Measurements from ENCODE around the gene NSUN2.
"Not testable (repeated sequence)": the region's sequence is repeated elsewhere in the genome, so short reads cannot be mapped to it uniquely, and the experiment has no call there.

NSUN2 gene

DNA sequence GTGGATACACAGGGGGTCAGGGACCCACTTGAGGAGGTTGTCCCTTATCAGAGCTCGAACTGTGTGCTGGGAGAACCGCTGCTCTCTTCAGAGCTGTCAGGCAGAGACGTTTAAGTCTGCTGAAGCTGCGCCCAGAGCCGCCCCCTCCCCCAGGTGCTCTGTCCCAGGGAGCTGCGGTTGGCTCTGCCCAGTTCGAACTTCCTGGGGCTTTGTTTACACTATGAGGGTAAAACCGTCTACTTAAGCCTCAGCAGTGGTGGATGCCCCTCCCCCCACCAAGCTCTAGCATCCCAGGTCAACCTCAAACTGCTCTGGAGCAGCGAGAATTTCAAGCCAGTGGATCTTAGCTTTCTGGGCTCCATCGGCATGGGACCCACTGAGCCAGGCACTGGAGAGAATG is 16.3 kb upstream of the NSUN2 start:
- in situ Hi-C loops (cut with MboI; ENCODE audit: low pct_unique_long_range_greater_than_20kb, low sequenced_read_pairs), result no loop called here
- DNase-seq, result no peak

DNA sequence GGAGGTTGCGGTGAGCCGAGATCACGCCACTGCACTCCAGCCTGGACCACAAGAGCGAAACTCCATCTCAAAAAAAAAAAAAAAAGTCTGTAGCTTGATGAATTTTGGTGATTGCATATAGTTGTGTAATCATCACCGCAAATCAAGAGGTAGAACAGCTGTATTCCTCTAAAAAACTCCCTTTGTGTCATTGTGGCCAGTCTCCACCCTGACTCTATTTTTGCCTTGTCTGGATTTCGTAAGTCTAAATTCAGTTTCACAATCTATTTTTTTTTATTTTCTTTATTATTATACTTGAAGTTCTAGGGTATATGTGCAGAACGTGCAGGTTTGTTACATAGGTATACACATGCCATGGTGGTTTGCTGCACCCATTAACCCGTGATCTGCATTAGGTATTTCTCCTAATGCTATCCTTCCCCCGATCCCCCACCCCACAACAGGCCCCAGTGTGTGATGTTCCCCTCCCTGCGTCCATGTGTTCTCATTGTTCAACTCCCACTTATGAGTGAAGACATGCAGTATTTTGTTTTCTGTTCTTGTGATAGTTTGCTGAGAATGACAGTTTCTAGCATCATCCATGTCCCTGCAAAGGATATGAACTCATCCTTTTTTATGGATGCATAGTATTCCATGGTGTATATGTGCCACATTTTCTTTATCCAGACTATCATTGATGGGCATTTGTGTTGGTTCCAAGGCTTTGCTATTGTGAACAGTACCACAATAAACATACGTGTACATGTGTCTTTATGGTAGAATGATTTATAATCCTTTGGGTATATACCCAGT is 12.9 kb upstream of the NSUN2 start:
- in situ Hi-C loops (cut with MboI; ENCODE audit: low pct_unique_long_range_greater_than_20kb, low sequenced_read_pairs); DNase-seq: not testable (repeated sequence)

DNA sequence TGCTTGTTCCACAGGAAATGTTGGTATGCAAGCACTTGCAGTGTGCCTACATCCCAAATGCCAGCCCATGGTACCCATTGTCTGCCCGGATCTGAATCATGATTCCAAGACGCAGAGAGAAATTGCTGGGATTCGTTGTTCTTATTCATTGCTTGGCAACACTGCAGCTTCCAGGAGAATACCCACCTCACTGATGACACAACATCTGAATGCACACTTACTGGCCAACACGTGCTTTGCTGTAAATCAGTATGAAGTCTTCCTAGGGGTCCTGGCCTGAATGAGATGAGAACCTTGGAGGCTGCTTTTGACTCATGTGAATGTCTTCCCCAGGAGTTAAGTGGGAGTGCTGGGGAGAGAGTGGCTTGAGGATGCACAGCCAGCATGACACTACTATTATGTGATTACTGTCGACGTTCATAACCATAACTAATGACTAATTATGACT is 12.0 kb upstream of the NSUN2 start:
- in situ Hi-C loops (cut with MboI; ENCODE audit: low pct_unique_long_range_greater_than_20kb, low sequenced_read_pairs), result no loop called here
- DNase-seq, result no peak

DNA sequence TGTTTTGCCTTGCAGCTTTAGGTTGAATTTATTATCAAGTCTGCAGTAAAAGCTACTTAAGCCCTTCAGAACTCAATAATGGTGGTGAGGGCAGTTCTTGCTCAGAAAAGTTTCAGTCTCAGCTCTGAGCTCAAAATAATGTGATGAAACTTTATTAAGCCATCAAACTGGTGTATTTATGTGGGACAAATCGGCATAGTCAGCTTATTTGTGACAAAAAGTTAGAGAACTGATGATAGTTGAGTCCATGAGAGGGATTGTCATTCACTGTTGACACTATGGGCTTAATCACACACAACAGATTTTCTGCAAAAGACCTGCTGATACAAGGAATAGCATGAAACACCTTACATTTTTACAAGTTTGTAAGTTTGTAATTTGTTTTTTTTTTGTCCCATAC is 9.8 kb upstream of the NSUN2 start:
- in situ Hi-C loops (cut with MboI; ENCODE audit: low pct_unique_long_range_greater_than_20kb, low sequenced_read_pairs), result no loop called here
- DNase-seq, result no peak

DNA sequence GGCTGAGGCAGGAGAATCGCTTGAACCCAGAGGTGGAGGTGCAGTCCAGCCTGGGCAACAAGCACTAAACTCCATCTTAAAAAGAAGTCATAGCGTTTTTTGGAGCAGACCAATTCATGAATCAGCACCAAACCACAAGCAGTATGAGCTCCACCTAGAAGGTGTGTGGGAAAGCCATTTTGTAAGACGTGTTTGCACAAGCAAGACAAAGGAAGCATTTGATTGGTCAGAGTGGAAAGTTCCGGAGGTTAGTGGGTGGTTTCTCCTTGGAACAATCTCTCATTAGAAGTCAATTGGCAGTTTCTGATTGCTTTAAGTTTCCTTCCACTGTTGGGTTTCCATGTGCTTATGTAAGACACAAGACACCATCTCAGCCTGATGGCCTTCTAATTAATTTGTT is 5.4 kb upstream of the NSUN2 start:
- no peak for DNase-seq
- in situ Hi-C loops (cut with MboI; ENCODE audit: low pct_unique_long_range_greater_than_20kb, low sequenced_read_pairs), result no loop called here

DNA sequence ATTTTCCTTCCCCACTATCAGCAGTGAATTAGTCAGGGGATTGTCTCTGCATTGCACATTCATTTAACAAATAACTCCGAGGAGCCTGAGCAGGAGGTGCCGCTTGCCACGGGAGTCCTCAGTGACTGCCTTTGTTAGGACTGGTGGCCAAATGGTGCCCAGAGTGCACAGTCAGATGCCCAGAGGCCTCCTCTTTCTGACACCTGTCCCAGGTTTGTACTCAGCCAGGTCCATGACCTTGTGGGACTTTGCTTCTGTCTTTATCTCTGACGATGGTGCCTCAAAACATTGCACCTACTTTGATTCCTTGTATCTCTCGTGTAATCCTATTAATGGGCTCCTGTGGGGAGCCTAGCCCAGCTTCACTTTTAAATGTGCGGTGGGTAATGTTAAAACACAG is 4.7 kb upstream of the NSUN2 start:
- in situ Hi-C loops (cut with MboI; ENCODE audit: low pct_unique_long_range_greater_than_20kb, low sequenced_read_pairs), result no loop called here
- DNase-seq, result no peak

DNA sequence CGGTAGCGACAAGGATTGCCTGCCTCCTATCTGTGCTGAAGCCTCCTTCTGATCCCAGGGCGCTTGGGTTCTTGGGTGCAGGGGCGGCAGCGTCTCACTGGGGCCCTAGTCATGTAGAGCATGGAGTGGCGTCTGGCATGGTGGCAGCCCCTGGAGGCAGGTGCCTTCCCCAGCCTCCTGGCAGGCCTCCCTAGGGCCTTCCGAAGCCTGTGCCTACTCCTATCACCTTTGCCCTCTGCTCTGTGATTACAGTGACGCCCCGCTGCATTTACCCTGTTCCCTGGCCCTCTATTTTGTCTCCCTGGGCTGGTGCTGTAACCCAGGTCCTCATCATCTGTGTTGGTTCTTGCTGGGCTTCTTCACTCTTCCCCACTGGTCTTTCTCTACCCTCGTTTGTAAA is 4.2 kb upstream of the NSUN2 start:
- no peak for DNase-seq
- in situ Hi-C loops (cut with MboI; ENCODE audit: low pct_unique_long_range_greater_than_20kb, low sequenced_read_pairs), result no loop called here

DNA sequence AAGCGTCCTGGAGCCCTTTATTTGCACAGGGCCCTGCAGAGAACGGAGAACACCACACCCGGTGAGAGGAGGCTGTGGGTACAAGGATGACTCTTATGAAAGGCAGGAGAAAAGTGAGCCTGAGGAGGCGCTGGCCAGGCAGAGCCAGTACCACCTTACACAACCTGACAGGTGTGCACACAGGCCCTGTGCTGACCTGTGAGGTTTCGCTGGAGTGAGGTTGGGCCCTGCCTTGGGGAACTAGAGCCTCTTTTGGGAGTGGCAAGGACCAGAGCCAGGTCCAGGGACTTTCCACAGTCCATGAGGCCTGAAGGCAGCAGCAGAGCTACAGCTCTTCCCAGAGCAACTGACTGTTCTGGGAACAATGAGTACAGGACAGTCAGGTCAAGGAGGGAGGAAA is 3.4 kb upstream of the NSUN2 start:
- DNase-seq, result no peak
- in situ Hi-C loops (cut with MboI; ENCODE audit: low pct_unique_long_range_greater_than_20kb, low sequenced_read_pairs), result no loop called here

DNA sequence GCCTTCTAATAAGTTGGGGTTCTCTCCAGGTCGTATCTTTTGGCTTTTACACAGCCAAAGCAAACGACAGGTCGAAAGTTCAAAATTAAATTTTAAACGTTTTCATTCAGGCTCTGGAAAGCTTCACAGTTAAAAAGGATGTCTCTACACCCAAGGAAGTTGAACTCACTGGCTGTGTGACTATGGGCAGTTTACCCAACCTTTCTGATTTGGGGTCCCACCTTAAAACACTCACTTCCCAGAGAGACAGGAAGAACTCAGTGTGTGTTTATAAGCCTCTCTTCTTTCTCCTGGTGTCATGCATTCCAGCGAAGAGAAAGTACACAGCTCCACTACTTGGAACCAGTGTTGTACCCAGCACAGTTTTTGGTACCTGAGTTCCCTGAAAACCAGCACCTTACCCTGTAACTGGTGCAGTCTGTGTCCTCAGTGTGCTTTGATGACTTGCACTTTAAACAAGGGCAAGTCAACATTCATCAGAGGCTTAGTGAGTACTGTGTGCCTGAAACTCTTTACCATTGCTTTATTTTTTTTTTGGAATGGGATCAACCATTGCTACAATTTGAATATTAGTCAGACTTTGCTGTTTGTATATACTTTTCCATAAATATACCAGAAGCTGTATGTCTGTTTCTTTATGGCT is 2.1 kb upstream of the NSUN2 start:
- in situ Hi-C loops (cut with MboI; ENCODE audit: low pct_unique_long_range_greater_than_20kb, low sequenced_read_pairs), result no loop called here
- DNase-seq, result no peak

DNA sequence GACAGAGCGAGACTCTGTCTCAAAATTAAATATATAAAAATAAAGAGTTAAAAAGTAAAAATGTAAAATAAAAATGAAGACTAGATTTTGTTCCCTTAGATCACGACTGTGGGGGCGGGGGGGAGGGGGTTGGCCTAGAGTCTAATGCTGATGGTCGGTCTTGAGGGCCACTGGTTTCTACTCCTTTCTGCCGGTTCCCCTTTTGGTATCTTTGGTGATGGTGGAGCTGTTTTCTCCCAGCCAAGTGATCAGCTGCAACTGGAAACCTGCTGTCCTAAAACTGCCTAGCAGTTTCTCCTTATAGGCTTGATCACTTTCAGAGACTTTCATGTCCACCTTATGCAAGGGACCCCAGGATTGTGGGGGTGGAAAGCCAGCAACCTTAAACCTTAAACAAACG is 1.5 kb upstream of the NSUN2 start:
- in situ Hi-C loops (cut with MboI; ENCODE audit: low pct_unique_long_range_greater_than_20kb, low sequenced_read_pairs), result no loop called here
- peak; percentile 65 for DNase-seq

DNA sequence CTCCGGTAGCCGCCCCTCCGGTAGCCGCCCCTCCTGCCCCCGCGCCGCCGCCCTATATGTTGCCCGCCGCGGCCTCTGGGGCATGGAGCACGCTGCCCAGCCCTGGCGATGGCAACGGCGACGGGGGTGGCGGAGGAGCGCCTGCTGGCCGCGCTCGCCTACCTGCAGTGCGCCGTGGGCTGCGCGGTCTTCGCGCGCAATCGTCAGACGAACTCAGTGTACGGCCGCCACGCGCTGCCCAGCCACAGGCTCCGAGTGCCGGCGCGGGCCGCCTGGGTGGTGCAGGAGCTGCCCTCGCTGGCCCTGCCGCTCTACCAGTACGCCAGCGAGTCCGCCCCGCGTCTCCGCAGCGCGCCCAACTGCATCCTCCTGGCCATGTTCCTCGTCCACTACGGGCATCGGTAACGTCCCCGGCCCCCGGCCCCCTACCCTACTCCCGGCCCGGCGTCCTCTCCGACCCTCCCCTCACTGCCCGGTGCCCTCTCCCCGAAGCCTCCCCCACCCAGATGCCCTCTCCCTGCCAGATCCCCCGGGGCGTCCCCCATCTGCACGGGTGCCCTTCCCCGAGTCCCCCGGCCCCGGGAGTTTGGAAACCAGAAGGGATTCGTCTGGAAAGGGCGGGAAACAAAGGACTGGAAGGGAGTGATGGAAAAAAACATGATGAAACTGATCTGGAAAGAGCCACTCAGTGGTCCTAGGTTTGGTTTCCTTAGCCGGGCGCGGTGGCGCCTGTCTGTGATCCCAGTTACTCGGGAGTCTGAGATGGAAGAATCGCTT is 813 bp upstream of the NSUN2 start:
- DNase-seq, result peak; percentile 38
- in situ Hi-C loops (cut with MboI; ENCODE audit: low pct_unique_long_range_greater_than_20kb, low sequenced_read_pairs), result no loop called here

DNA sequence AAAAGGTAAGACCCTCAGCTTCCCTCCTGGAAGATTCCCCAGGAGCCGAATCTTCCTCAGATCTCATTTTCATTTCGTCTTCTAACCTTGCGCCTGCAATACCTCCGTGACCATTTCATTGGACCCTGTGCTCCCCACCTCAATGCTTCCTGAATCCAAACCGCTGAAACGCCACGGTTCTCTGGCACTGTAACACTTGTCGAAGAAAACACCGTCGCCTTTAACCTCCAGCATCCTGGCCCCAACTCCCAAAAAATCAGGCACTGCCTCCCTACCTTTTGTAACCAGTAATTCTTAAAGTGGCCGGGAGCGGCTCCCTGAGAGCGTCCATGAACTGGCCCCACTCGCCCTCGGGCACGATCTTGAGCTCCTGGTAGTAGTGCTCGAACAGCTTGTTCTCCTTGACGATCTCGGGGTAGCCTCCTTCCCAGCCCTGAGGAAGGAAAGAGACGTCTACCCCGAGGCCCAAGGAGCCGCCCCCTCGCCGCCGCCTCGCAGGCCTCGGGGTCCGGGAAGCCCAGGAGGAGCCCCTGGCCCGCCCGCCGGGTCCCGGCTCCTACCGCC is 438 bp downstream of the NSUN2 start:
- no peak for DNase-seq
- in situ Hi-C loops (cut with MboI; ENCODE audit: low pct_unique_long_range_greater_than_20kb, low sequenced_read_pairs), result no loop called here

DNA sequence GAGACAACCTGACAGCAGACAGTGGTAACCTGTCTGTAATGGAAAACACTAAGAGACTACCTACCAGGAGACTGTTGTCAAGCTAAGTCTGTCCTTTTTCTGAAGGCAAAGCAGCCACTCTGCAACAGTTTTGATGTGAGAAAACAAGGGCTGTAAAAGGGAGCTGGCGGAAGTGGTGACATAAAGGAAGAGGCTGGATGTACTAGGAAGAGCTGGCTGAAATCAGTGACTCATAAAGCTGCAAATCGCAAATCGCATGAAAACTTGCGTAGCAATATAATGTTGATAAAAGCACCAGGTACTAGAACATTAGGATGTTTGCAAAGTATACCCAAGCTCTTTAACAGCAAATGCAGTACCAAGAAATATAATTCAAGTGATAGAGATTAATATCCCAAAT is 1.4 kb downstream of the NSUN2 start:
- peak; percentile 16 for DNase-seq
- in situ Hi-C loops (cut with MboI; ENCODE audit: low pct_unique_long_range_greater_than_20kb, low sequenced_read_pairs), result no loop called here

DNA sequence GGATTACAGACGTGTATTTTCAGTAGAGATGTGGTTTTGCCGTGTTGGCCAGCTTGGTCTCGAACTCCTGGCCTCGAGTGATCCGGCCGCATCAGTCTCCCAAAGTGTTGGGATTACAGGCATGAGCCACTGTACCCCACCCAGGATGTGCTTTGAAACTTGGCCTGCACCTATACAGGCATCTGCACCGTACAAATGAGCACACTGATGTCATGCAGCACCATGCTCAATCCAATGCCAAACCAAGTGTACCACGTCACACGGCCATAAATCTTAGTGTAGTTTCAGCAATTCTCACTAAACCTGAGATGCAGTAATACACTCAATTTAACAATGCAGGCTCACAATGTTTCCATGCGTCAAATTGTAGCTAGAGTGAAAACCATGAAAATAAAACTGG is 6.3 kb downstream of the NSUN2 start:
- no peak for DNase-seq
- in situ Hi-C loops (cut with MboI; ENCODE audit: low pct_unique_long_range_greater_than_20kb, low sequenced_read_pairs), result no loop called here

DNA sequence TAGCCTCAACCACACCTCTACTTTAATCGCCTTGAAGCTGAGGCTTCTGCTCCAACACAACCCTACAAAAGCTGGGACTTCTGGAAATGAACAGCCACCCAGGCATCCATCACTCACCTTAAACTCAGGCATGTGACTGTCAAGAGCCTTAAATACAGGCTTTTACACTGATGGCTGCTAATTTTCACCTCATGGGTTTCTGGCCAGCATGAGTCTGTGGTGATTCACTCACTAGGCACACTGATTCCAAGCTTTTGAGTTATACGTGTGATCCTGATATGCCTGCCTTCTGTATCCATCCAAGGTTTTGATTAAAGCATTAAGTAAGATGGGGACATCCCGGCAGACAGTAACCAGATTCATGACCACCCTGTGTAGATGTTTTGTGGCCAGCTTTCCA is 8.9 kb downstream of the NSUN2 start:
- in situ Hi-C loops (cut with MboI; ENCODE audit: low pct_unique_long_range_greater_than_20kb, low sequenced_read_pairs), result no loop called here
- DNase-seq, result no peak

DNA sequence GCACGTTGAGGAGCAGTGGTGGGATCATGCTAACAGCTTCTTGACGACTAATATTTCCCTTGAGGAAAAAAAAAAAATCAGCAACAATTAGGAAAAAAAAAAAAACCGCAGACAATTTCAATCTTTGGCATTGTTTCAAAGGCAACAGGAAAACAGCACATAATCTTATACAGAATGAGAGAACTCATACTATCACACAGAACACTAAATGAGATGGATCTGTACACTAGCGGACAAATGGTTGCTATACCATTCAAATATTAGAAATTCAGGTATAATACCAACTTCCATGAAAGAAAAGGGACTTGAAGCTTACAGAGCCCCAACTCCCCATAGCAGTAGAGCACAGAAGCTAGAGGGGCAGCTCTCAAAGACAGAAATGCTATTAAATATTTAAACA is 9.6 kb downstream of the NSUN2 start:
- DNase-seq, result no peak
- in situ Hi-C loops (cut with MboI; ENCODE audit: low pct_unique_long_range_greater_than_20kb, low sequenced_read_pairs), result no loop called here

DNA sequence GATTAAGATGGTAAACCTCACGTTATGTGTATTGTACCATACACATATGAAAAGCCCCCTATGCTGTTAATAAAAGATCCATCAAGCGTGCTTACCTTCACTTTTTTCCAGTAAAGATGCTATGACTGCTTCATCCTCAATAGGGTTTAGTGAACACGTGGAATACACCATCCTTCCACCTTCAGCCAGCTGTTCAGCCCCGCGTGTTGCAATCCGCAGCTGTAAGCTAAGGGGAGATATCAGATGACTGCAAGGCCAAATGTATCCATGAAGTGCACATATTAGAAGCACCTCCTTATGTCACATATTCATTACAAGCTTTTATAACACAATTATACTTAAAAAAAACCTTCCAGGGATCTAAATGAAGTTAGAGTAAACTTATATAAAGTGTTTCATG is 16.2 kb downstream of the NSUN2 start:
- in situ Hi-C loops (cut with MboI; ENCODE audit: low pct_unique_long_range_greater_than_20kb, low sequenced_read_pairs), result no loop called here
- DNase-seq, result no peak

DNA sequence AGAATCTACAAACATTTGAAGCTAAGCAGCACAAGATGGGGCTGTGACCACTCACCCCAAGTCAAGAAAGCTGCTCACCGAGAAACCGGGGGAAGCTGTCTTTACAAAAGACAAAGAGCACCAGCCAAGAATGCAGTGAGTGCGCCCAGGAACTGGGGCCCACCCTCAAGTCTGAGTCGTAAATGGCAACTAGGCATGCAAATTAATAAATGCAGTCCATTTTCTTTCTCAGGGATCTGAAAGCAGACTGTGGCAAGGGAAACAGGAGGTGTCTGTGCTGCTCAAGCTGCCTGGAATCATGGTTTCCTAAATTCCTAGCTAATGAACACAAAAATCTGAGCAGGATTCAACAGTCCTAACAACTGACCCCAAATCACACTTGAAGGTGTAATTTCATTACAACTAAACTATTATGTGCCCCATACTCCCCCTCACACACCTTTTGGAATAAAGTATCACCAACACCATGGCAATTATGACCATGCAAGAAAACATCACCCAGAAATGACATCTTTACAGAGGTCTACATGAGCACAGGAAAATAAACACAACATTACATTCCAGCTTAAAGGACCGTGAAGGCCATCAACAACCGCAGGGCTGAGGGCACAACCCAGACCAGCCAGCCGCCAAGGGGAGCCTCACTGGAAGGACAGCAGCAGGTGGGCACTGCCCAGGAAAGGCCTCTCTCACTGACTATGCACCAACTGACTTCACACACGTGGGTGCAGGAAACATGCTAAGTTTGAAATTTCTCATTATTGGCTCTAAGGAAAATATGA is 17.6 kb downstream of the NSUN2 start:
- in situ Hi-C loops (cut with MboI; ENCODE audit: low pct_unique_long_range_greater_than_20kb, low sequenced_read_pairs), result no loop called here
- no peak for DNase-seq
